Measurements from ENCODE around the gene AFTPH.
A peak's percentile ranks its signal among the peaks of the same experiment; 100 is the strongest.

DNA sequence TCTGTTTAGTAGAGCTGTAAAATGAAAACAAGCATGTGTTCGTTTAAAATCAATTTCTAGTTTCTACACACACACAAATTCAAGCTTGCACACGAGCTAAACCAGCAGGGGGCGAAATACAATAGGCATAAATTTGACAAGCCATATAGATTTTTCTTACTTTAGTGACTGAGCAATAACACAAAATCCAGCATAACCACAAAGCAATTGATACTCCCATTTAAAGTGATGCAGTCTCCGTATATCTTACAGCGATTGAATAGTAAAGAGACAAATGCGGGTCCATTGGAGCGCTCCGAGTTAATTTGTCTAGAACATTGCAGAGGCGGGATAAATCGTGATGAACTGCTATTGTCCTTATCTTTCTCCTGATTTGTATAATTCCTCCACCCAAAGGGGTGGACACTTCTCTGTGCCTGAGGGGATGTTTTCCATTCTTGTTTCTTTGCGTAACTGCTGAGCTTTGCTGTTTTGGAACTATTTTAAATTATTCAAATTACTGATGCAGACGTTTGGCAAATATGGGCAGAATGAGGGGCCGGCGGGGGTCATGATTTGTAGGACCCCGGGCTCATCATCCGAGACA lies 1.2 kb upstream of the AFTPH start:
- TF ChIP-seq POLR2A (IDR thresholded peaks at IDR 0.05), result no peak
- TF ChIP-seq, protein P1, sequence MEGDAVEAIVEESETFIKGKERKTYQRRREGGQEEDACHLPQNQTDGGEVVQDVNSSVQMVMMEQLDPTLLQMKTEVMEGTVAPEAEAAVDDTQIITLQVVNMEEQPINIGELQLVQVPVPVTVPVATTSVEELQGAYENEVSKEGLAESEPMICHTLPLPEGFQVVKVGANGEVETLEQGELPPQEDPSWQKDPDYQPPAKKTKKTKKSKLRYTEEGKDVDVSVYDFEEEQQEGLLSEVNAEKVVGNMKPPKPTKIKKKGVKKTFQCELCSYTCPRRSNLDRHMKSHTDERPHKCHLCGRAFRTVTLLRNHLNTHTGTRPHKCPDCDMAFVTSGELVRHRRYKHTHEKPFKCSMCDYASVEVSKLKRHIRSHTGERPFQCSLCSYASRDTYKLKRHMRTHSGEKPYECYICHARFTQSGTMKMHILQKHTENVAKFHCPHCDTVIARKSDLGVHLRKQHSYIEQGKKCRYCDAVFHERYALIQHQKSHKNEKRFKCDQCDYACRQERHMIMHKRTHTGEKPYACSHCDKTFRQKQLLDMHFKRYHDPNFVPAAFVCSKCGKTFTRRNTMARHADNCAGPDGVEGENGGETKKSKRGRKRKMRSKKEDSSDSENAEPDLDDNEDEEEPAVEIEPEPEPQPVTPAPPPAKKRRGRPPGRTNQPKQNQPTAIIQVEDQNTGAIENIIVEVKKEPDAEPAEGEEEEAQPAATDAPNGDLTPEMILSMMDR (IDR thresholded peaks at IDR 0.05), result peak; percentile 77 to 85 (median 80)

Data from uterus (tissue), 2 donors.